GM19099 (cell line): ENCODE data around the gene PPM1M.

Experiments used
- POLR2A ChIP-seq: IDR thresholded peaks from 3 replicates; pipeline ENCODE4 v1.6.1; 2011; ENCODE audit warnings: low read depth; ENCODE audit not compliant: insufficient read length; ENCODE audit errors: extremely low read depth

PPM1M gene

GRCh38 chr3:52290596-52291507 lies 45.3 kb downstream of the PPM1M start:
- TF ChIP-seq POLR2A: no peak

- no peak for TF ChIP-seq POLR2A
These were observed 46.1 kb downstream of the PPM1M start for GRCh38 chr3:52291508-52292181.

GRCh38 chr3:52292247-52293065 lies 46.9 kb downstream of the PPM1M start:
- no peak for TF ChIP-seq POLR2A

GRCh38 chr3:52293491-52294319 lies 48.1 kb downstream of the PPM1M start:
- no peak for TF ChIP-seq POLR2A

GRCh38 chr3:52294320-52295150 lies 49.0 kb downstream of the PPM1M start:
- TF ChIP-seq POLR2A: no peak

- TF ChIP-seq POLR2A: no peak
These were observed 50.2 kb downstream of the PPM1M start for GRCh38 chr3:52295671-52296208.

GRCh38 chr3:52297242-52298148 lies 51.9 kb downstream of the PPM1M start:
- no peak for TF ChIP-seq POLR2A

GRCh38 chr3:52298149-52299098 lies 52.9 kb downstream of the PPM1M start:
- TF ChIP-seq POLR2A: no peak

- no peak for TF ChIP-seq POLR2A
These were observed 53.8 kb downstream of the PPM1M start for GRCh38 chr3:52299247-52299878.
